ENCODE data around the gene NLRC5.

NLRC5 gene

DNA sequence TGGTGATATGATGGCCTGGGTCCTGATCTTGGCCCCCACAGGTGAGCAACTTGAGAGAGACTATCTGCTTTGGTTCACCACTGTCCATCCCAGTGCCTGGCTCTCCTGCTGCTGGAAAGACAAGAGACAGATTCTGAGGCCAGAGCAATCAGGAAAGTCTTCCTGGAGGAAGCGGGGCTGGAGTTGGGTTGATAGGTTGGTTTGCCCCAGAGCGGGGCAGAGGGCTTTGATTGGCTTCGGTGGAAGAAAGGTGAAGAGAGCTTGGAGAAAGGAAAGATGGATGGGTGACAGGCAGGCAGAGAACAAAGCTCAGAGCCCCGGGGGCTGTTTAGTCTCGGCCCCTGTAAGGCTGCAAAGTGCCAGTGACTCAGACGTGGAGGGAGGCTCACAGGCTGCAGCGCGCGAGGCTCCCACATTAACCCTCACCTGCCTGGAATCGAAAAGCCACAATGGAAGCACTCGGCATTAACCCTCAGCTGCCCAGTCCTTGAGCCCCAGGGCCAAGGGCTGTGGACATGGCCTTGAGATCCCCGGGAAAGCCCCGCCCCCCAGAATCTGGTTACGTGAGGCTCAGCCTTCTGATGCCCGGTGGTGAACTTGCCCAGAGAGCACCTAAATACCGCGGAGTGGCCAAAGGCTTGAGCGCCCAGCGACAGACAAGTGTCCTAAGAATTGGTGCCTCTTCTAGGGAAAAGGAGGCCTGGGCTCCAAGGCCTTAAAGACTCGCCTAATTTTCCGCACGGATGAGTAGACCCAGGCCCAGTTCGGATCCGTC is 102.0 kb downstream of the NLRC5 start:
- Histone ChIP-seq H3K4me3 (peak overlapping the region; percentile 94), H3K27ac (peak overlapping the region; percentile 80 to 92)
- no peak for TF ChIP-seq CTCF (IDR thresholded peaks at IDR 0.05)
- peak; percentile 79 for DNase-seq (ENCODE audit: low spot score)

DNA sequence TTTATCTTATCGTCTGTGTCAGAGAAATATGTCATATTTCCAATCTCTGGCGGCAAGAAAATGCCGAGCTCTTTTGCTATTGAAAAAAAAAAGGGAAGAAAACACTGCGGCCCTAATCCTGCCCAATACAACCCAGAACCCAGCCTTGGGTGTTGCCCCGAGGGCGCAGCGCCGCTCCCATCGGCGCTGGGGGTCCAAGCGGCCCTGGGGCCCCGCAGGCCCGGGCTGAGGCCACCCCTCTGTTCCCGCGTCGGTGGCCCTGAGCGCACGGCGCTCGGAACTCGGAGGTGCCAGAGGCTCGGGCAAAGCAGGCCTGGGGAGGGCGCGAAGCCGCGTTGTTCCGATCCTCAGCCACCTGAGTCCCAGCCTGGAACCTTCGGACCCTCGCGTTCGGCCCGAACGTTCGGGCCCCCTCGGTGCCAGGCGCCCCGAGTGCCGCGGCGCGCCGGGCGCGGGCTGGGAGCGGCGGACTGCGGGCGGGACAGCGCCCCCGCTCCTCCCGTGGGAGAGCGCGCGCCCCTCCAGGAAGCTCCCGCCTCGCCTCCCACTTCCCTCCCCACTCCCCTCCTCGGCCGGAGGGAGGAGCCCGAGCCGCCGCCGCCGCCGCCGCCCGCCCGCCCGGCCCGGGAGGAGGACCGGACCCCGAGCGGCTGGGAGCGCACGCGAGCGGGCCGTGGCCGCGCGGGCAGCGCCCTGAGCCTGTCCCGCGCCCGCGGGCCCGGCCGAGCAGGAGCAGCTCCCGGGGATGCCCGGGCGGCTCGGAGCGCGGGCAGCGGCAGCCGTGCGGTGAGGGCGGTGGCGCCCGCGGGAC is 102.8 kb downstream of the NLRC5 start, which contains the start of gene CPNE2:
TSS of gene CPNE2 (plus strand) at position 609 of the 811 bp plus-strand sequence. CDS start 18,160 bp downstream, outside the sequence.
- Histone ChIP-seq H3K4me3 (peak within 1 kb of the TSS; percentile 94), H3K27ac (peak within 1 kb of the TSS; percentile 80 to 92)
- DNase-seq (ENCODE audit: low spot score): no peak
- TF ChIP-seq CTCF (IDR thresholded peaks at IDR 0.05): no peak

DNA sequence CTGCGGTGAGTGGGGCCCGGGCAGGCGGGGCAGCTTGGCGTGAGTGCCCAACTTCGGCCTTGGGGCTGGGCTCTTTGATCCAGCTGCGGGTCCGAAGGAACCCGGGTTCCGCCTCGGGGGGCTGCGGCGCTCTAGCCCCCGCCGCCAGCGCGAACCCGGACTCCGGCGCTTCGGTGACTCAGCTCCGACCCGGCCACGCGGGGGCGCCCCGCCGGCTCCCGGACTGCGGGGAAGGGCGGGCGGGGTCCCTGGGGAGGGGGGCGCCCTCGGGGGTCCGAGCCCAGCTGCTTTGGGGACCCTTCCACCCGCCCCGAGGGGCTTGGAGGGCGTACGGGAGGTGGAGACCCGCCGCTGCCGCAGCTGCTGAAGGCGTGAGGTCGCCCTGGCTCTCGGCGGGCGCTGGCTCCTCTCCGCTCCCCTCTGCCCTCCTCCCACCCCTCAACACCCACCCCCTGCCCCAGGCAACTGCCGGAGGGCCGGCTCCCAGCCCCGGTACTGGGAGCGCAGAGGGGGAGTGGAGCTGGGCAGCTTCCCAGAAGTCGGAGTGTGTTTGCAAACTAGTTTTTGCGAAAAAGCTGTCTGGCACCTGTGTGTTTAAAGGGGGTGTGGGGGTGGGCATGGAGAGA is 103.5 kb downstream of the NLRC5 start:
- TF ChIP-seq CTCF (IDR thresholded peaks at IDR 0.05): peak; percentile 65
- Histone ChIP-seq H3K27ac (peak overlapping the region; percentile 80 to 92), H3K4me3 (peak overlapping the region; percentile 94)
- DNase-seq (ENCODE audit: low spot score): no peak

- peak overlapping the region; percentile 94 for H3K4me3 ChIP-seq
- DNase-seq (ENCODE audit: low spot score): no peak
- no peak for TF ChIP-seq CTCF (IDR thresholded peaks at IDR 0.05)
- H3K27ac ChIP-seq: peak overlapping the region in 1 of 2 donors; percentile 14
Measured at GRCh38 chr16:57093666-57094564, 104.6 kb downstream of the NLRC5 start.

DNA sequence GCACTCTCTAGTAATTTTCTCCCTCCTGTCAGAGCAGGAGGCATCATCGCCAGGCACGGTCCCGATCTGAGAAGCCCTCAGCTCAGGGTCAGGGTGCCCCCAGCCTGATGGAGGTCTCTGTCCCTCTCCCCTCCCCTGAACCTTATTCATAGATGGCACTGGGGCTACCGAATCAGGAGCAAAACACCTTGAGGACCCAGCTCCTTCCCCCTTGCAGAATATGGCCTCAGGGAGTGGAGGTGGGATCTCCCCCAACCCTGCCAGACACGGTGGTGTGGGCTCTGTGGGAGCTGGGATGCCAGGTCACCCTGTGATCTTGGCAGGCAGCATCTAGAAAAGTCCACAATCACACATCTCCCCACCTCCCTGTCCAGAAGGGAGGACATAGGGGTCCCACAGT is 105.6 kb downstream of the NLRC5 start:
- no peak overlapping the region for H3K4me3 ChIP-seq
- no peak for DNase-seq (ENCODE audit: low spot score)
- TF ChIP-seq CTCF (IDR thresholded peaks at IDR 0.05): no peak
- H3K27ac ChIP-seq: no peak overlapping the region

DNA sequence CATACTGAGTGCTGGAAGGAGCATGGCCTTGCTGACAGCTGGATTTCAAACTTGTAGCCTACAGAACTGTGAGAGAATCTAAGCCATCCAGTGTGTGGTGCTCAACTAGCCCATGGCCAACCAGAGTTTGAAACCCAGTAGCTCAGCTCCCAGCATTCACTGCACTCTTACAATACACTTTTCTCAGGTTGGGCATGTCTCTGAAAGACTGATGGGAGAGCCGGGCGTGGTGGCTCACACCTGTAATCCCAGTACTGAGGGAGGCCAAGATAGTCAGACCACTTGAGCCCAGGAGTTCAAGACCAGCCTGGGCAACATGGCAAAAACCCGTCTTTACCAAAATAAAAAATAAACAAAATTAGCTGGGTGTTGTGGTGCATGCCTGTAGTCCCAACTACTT is 106.8 kb downstream of the NLRC5 start:
- TF ChIP-seq CTCF (IDR thresholded peaks at IDR 0.05): no peak
- H3K4me3 ChIP-seq: no peak overlapping the region
- no peak overlapping the region for H3K27ac ChIP-seq
- DNase-seq (ENCODE audit: low spot score): no peak

All from coronary artery (tissue), 2 donors.